Measurements from ENCODE around the gene NOC2L.
A peak's percentile ranks its signal among the peaks of the same experiment; 100 is the strongest.
"Not testable (repeated sequence)": the region's sequence is repeated elsewhere in the genome, so short reads cannot be mapped to it uniquely, and the experiment has no call there.

The NOC2L gene

GRCh38 chr1:992362-992761 lies 33.3 kb upstream of the NOC2L start:
- in situ Hi-C loops (cut with HindIII; ENCODE audit: low sequenced_read_pairs), result no loop called here
- no peak overlapping the region for H3K4me3 ChIP-seq (ENCODE audit: low read depth, low read length)
- DNase-seq (ENCODE audit: low read depth, low spot score), result no peak
- TF ChIP-seq CTCF (IDR thresholded peaks at IDR 0.05; ENCODE audit: low read depth, low read length), result no peak

GRCh38 chr1:991895-992294 lies 32.8 kb upstream of the NOC2L start:
- TF ChIP-seq CTCF (IDR thresholded peaks at IDR 0.05; ENCODE audit: low read depth, low read length), result no peak
- H3K4me3 ChIP-seq (ENCODE audit: low read depth, low read length), result no peak overlapping the region
- in situ Hi-C loops (cut with HindIII; ENCODE audit: low sequenced_read_pairs), result no loop called here
- no peak for DNase-seq (ENCODE audit: low read depth, low spot score)

GRCh38 chr1:991275-991674 lies 32.2 kb upstream of the NOC2L start:
- DNase-seq (ENCODE audit: low read depth, low spot score); in situ Hi-C loops (cut with HindIII; ENCODE audit: low sequenced_read_pairs); H3K4me3 ChIP-seq (ENCODE audit: low read depth, low read length): not testable (repeated sequence)

GRCh38 chr1:988061-988460 lies 29.0 kb upstream of the NOC2L start:
- DNase-seq (ENCODE audit: low read depth, low spot score); H3K4me3 ChIP-seq (ENCODE audit: low read depth, low read length); in situ Hi-C loops (cut with HindIII; ENCODE audit: low sequenced_read_pairs): not testable (repeated sequence)

GRCh38 chr1:985126-985525 lies 26.1 kb upstream of the NOC2L start:
- H3K4me3 ChIP-seq (ENCODE audit: low read depth, low read length), result no peak overlapping the region
- no peak for DNase-seq (ENCODE audit: low read depth, low spot score)
- in situ Hi-C loops (cut with HindIII; ENCODE audit: low sequenced_read_pairs), result no loop called here
- no peak for TF ChIP-seq CTCF (IDR thresholded peaks at IDR 0.05; ENCODE audit: low read depth, low read length)

GRCh38 chr1:984476-984814 lies 25.4 kb upstream of the NOC2L start:
- TF ChIP-seq CTCF (IDR thresholded peaks at IDR 0.05; ENCODE audit: low read depth, low read length), result no peak
- H3K4me3 ChIP-seq (ENCODE audit: low read depth, low read length), result no peak overlapping the region
- in situ Hi-C loops (cut with HindIII; ENCODE audit: low sequenced_read_pairs), result no loop called here
- DNase-seq (ENCODE audit: low read depth, low spot score), result no peak

GRCh38 chr1:983798-984475 lies 24.9 kb upstream of the NOC2L start:
- in situ Hi-C loops (cut with HindIII; ENCODE audit: low sequenced_read_pairs), result no loop called here

More at GRCh38 chr1:983798-984475, 24.9 kb upstream of the NOC2L start:
- no peak for DNase-seq (ENCODE audit: low read depth, low spot score)
- TF ChIP-seq CTCF (IDR thresholded peaks at IDR 0.05; ENCODE audit: low read depth, low read length), result peak; percentile 80
- no peak overlapping the region for H3K4me3 ChIP-seq (ENCODE audit: low read depth, low read length)

All from astrocyte of the spinal cord (primary cell).